C1 segment of cervical spinal cord (tissue), 14 donors: Measurements from ENCODE around the gene GPR68.
"Not testable (repeated sequence)": the region's sequence is repeated elsewhere in the genome, so short reads cannot be mapped to it uniquely, and the experiment has no call there.

Experiments used
- DNase-seq, 14 donors: peaks; one replicate each; lab custom pipeline; 2025; lab: John Stamatoyannopoulos, UW

Gene GPR68

GRCh38 chr14:91229743-91230200 lies 14.7 kb downstream of the GPR68 start:
- DNase-seq = no peak

- DNase-seq = no peak
Measured at GRCh38 chr14:91229005-91229382, 15.5 kb downstream of the GPR68 start.

DNA sequence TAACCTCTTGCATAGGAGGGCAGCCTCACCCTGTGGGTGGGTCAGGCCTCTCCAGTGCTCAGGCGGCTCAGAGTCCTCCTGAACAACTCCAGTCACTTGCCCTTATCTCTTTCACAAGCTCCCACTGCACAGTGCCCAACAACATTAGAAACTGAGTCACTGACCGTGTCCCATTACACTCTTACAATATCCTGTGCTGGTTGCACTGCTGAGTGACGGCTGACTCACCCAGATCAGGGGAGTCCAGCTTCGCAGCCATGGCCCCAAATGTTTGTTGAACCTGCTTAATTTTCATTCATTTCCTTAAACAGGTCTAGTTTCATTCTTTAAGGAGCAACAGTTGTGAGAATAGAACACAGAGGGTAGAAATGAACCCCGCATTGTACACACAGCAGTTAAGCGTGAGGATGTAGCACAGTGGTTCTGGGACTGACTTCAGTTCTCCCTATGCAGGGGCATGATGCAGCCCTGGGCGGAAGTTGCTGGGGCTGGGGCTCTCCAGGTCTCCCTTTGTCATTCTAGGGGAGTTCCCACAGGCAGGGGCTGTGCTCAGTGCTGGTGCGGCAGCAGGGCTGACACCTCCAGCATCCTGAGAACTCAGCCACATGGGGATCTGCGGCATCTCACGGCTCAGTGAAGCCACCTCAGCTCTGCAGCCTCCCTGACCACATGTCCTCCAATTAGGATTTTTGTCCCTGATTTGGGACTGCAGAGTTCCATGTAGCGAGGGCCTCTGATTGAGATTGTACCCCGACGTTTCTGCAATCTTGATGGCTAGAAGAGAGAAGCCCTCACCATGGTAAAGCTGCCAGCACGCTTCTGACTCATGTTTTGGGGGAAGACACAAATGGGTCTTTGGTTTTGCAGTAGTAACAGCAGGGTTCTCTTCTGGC lies 16.1 kb downstream of the GPR68 start:
- DNase-seq = no peak

GRCh38 chr14:91227183-91227628 lies 17.3 kb downstream of the GPR68 start:
- no peak for DNase-seq

- not testable (repeated sequence) for DNase-seq
Measured at GRCh38 chr14:91226360-91226759, 18.1 kb downstream of the GPR68 start.

GRCh38 chr14:91225025-91225424 lies 19.5 kb downstream of the GPR68 start:
- no peak for DNase-seq

- no peak for DNase-seq
Measured at GRCh38 chr14:91223028-91223783, 21.3 kb downstream of the GPR68 start.

GRCh38 chr14:91221270-91221669 lies 23.2 kb downstream of the GPR68 start:
- DNase-seq = no peak

DNA sequence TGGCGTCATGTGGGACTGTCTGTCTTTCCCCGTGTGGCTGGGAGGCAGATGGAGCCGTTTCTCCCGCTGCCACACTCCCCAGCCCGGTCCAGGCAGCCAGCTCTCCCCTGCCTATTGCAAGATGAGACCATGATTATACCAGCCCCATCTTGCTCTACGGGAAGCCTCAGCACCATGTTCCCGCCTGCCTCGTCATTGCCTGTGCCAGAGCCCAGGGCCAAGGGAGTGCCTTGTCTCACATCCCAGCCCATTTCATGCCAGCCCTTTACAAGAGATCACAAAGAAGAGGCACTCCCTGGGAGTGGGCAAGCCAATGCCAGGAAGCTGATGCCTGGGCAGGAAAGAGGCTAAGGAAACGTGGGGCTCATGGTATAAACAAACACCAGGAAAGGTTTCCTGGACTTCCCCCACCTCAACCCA lies 23.9 kb downstream of the GPR68 start:
- peak in 7 of 14 donors; percentile 8 to 78 (median 34) for DNase-seq

DNA sequence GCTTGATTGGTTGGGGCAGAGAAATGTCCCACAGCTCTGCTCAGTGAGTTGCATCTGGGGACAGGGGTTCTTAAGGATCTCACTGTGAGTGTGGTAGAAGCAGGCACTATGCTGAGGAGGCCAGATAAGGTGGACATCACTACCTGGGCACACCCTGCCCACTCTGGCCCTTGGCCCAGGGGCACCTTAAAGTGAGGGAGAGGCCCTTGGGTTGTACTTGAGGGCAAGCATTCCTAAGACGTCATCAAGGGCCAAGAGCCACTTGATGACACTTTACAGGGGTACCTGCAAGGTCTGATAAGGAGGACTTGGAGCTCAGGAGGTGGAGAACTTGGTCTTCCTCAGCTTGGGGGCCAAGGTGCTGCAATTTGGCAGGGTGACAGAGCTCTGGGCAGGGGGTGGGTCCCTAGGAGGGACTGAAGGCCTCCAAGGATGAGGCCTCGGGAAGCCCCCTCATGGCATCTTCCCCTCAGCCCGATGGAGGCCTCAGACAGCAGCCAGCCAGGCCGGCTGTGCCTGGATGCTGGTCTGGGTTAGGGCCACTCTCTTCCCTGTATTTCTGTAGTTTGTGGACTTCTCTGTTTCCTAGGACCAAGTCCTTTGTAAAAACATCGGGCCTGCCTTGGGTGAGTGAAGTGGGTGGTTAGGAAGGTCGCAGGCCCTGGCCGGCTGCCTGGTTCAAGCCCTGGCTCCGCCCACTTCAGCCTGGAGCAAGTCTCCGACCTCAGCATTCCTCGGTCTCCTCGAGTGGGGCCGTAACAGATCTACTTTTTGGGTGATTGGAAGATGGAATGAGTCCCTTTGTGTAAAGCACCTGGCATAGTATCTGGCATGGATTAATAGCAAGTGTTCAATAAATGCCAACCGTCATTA lies 24.8 kb downstream of the GPR68 start:
- DNase-seq = no peak

DNA sequence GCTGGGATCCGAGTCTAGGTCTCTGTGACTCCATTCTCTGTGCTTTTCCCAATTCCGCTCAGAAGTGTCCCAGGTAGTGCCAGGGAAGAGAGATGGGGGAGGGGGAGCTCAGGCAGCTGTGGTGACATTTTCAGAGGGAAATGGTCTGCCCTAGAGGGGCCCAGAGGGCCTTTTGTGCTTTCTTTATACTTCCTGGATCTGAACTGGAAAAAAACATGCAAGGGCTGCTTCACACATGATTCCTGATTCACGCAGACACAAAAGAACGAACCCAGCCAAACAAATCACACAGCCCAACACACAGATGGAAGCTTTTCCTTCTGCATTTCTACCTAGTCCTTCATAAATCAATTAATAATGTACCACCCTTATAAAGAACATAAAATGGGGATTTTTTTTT lies 26.5 kb downstream of the GPR68 start:
- DNase-seq = no peak

DNA sequence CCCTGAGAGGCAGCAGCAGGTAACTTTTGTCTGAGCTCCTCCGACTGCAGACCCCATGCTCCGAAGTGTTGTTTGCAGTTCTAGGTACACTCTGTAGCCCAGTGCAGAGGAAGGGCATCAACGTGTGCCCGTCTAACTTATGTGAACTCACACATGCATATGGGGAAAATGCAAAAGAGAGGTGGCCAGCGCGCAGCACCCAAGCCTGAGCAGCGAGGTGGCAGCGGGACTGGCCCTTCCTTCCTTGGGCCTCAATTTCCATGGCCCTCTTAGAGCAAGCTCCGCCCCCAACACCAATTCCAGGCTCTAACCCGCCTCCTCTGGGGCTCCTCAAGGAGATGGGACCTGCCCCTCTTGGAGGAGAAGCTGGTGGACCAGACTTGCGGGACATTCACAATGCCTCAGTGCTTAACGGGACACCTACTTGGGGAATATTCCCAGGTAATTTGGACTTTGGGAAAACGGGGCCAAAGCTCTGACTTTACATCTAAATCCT lies 27.7 kb downstream of the GPR68 start:
- DNase-seq = no peak

GRCh38 chr14:91215381-91215780 lies 29.1 kb downstream of the GPR68 start:
- no peak for DNase-seq

GRCh38 chr14:91214306-91214705 lies 30.2 kb downstream of the GPR68 start:
- DNase-seq = no peak

DNA sequence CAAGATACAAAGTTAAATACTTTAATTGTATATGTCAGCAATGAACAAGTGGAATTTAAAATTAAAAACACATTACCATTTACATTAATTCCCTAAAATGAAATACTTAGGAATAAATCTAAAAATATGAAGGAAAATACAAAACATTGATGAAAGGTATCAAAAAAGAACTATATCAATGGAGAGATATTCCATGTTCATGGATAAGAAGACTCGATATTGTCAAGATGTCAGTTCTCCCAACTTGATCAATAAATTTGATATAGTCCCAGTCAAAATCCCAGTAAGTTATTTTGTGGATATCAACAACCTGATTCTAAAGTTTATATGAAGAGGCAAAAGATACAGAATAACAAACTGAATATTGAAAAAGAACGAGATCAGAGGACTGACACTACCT lies 33.5 kb downstream of the GPR68 start:
- no peak for DNase-seq

DNA sequence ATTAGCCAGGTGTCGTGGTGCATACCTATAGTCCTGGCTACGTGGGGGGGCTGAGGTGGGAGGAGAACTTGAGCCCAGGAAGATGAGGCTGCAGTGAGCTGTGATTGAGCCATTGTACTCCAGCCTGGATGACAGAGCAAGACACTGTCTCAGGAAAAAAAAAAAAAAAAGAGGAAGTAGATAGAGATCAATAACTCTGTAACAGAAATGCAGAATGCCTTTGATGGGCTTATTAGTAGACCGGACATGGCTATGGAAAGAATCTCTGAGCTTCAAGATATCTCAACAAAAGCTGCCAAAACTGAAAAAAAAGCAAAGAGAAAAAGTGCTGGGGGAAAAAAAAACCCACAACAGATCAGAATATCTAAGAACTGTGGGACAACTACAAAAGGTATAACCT lies 37.5 kb downstream of the GPR68 start:
- no peak for DNase-seq

- no peak for DNase-seq
Measured at GRCh38 chr14:91205459-91205858, 39.0 kb downstream of the GPR68 start.

- DNase-seq = no peak
Measured at GRCh38 chr14:91204657-91205056, 39.8 kb downstream of the GPR68 start.

DNA sequence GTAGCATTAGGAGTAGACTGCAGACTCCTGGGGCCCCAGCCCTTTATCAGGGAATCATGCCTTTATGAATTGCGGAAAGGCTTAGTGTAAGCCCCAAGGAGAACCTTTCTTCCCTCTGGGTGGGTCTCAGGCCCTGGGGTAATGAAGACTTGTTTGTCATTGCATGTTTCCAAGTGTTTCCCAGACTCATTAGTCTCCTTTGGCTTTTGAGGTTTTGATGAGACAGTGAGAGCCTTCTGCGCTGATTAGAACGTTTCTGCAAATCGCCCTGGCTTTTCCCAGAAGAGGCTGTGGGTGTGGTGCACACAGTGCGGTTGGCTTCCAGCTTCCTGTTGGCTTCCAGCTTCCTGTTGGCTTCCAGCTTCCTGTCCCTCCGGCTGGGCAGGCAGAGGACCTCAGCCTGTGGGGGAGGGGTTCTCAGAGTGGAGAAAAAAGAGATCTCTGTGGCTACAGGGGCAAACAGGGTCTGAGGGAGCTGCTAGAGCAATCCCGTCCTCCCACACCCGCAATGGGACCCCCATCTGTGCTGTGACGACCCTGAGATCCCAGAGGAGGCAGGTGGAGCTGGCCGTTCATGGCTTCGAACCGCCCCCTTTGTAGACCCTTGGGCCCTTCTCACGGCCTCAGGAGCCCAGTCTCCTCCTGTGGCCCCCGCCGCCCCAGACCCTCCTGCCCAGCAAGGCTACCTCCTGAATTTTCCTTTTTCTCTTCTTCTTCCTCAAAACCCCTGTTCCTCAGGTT lies 42.1 kb downstream of the GPR68 start:
- DNase-seq = peak in 1 of 14 donors; percentile 26

DNA sequence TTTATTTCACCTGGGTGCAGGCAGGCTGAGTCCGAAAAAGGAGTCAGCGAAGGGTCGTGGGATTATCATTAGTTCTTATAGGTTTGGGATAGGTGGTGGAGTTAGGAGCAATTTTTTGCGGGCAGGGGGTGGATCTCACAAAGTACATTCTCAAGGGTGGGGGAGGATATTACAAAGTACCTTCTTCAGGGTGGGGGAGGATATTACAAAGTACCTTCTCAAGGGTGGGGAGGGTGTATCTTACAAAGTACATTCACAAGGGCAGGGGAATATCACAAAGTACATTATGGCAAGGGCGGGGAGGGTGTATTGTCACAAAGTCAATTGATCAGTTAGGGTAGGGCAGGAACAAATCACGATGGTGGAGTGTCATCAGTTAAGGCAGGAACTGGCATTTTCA lies 43.7 kb downstream of the GPR68 start:
- not testable (repeated sequence) for DNase-seq

- no peak for DNase-seq
Measured at GRCh38 chr14:91197631-91198030, 46.9 kb downstream of the GPR68 start.
